GM23338 (cell line): Measurements from ENCODE around the gene POLR3K.

Experiments
- CTCF ChIP-seq, 2 experiments: fragments of 200-600 bp in 1 of 2; sonication (generic) in 1 of 2; conservative IDR thresholded peaks; 2 replicates each; pipeline versions ENCODE4 v1.5.1 to v1.6.1; 2016 to 2017; ENCODE audit warnings: antibody characterized with exemption in 2 of 2, low read depth in 2 of 2, mild to moderate bottlenecking in 2 of 2, moderate library complexity in 1 of 2
- EZH2 ChIP-seq: fragments of 200-600 bp; sonication (generic); IDR thresholded peaks from one replicate; pipeline ENCODE4 v1.8.0; 2017; ENCODE audit warnings: antibody characterized with exemption, mild to moderate bottlenecking, low read depth; ENCODE audit not compliant: unreplicated experiment

GRCh38 chr16:42691-43090 lies 10.7 kb downstream of the POLR3K start:
- TF ChIP-seq CTCF (conservative IDR thresholded peaks at IDR 0.05; ENCODE audit: low read depth in 2 of 2) (no peak), EZH2 (no peak)
